Endodermal cell (in vitro differentiated cells): ENCODE data around the gene FUBP3. TPM values are rescaled to one million over a fixed set of nuclear protein-coding genes. Genes with fewer than 3 reads are reported as not detected.
A peak's percentile ranks its signal among the peaks of the same experiment; 100 is the strongest.

Source experiments
- DNase-seq: peaks from one replicate; pipeline ENCODE4 v3.0.0-alpha.2; 2017
- H3K27ac ChIP-seq: 2 replicates; pipeline ENCODE4 v1.5.1; 2013; ENCODE audit warnings: mild to moderate bottlenecking, low read depth, low read length, moderate library complexity
- H3K27me3 ChIP-seq: 2 replicates; pipeline ENCODE4 v1.6.1; 2013; ENCODE audit warnings: mild to moderate bottlenecking, low read length, moderate library complexity; ENCODE audit not compliant: insufficient read depth, control insufficient read depth, poor library complexity, severe bottlenecking
- H3K36me3 ChIP-seq: 2 replicates; pipeline ENCODE4 v1.7.0; 2013; ENCODE audit warnings: mild to moderate bottlenecking, low read length, moderate library complexity; ENCODE audit not compliant: control insufficient read depth, insufficient read depth
- H3K4me1 ChIP-seq: one replicate; pipeline ENCODE4 v1.7.0; 2013; ENCODE audit warnings: low read length; ENCODE audit not compliant: control insufficient read depth, insufficient read depth
- H3K4me3 ChIP-seq: 2 replicates; pipeline ENCODE4 v1.5.1; 2013; ENCODE audit warnings: mild to moderate bottlenecking, low read length, moderate library complexity
- H3K9ac ChIP-seq: 2 replicates; pipeline ENCODE4 v1.6.1; 2013; ENCODE audit warnings: mild to moderate bottlenecking, low read length, moderate library complexity; ENCODE audit not compliant: poor library complexity, severe bottlenecking; ENCODE audit errors: extremely low read depth
- H3K9me3 ChIP-seq: 2 replicates; pipeline ENCODE4 v1.6.1; 2013; ENCODE audit warnings: mild to moderate bottlenecking, low read length, moderate library complexity; ENCODE audit not compliant: control insufficient read depth
- H3K27ac Mint-ChIP-seq: 2 replicates; pipeline ENCODE4 v1.8.0; 2020; ENCODE audit warnings: mixed read lengths
- H3K27me3 Mint-ChIP-seq: 2 replicates; pipeline ENCODE4 v1.8.0; 2021; ENCODE audit warnings: mild to moderate bottlenecking, mixed read lengths; ENCODE audit not compliant: insufficient read depth
- H3K36me3 Mint-ChIP-seq: 2 replicates; pipeline ENCODE4 v1.8.0; 2020; ENCODE audit warnings: low read depth, mixed read lengths
- H3K4me1 Mint-ChIP-seq: 2 replicates; pipeline ENCODE4 v1.8.0; 2020; ENCODE audit warnings: mixed read lengths
- H3K4me3 Mint-ChIP-seq: 2 replicates; pipeline ENCODE4 v1.8.0; 2020; ENCODE audit warnings: mild to moderate bottlenecking, moderate library complexity, mixed read lengths
- H3K9me3 Mint-ChIP-seq: 2 replicates; pipeline ENCODE4 v1.8.0; 2020; ENCODE audit warnings: mild to moderate bottlenecking, mixed read lengths
- WGBS, 2 experiments: methylation state at CpG; one replicate each; pipeline versions ENCODE4 v1.1.5 to v1.1.7; 2013; ENCODE audit warnings: missing lambda C conversion rate in 2 of 2, mixed read lengths in 1 of 2; ENCODE audit not compliant: insufficient coverage in 1 of 2, insufficient read length in 1 of 2; 5-methylcytosine and 5-hydroxymethylcytosine counted together
- total RNA-seq, 2 donors: library from RNA; stranded (reverse); fragmentation: NEBNext Ultra II Directional in 1 of 2; extraction: Animal tissue kit (Norgen Biotek cat#: 25700) in 1 of 2; gene quantifications; 2 replicates in 1 of 2; 3 replicates in 1 of 2; pipeline ENCODE4 v1.2.1, GENCODE V29; 2021
- TF ChIP-seq, protein P1 (sequence below): fragments of 200-600 bp; sonication (generic); conservative IDR thresholded peaks from 2 replicates; pipeline ENCODE4 v1.5.0; 2021; ENCODE audit warnings: antibody characterized with exemption, mild to moderate bottlenecking

Gene FUBP3
- total RNA-seq, 2 donors from 2014 or later, result 74.3 to 76.3 TPM

DNA sequence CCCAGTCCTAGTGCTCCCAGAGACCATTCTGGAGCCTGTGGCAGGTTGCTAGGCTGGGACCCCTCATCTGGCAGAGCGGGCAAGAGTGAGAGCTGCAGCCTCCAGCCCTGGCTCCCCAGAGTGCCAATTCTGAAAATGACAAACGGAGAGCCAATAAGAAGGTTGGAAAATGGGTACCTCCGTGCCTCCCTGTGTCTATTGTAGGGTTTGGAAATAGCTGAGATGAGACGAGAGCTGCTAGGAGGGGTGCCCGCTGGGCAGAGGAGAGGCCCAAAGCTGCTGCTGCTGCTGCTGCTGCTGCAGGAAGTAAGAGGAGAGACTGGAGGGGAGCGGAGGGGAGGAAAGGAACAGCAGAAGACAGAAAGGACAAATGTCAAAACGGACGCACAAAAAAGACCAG, 36.0 kb upstream of the FUBP3 start:
- TF ChIP-seq, protein P1, sequence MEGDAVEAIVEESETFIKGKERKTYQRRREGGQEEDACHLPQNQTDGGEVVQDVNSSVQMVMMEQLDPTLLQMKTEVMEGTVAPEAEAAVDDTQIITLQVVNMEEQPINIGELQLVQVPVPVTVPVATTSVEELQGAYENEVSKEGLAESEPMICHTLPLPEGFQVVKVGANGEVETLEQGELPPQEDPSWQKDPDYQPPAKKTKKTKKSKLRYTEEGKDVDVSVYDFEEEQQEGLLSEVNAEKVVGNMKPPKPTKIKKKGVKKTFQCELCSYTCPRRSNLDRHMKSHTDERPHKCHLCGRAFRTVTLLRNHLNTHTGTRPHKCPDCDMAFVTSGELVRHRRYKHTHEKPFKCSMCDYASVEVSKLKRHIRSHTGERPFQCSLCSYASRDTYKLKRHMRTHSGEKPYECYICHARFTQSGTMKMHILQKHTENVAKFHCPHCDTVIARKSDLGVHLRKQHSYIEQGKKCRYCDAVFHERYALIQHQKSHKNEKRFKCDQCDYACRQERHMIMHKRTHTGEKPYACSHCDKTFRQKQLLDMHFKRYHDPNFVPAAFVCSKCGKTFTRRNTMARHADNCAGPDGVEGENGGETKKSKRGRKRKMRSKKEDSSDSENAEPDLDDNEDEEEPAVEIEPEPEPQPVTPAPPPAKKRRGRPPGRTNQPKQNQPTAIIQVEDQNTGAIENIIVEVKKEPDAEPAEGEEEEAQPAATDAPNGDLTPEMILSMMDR, result no peak
- H3K4me1 Mint-ChIP-seq, result no peaks in the 10 kb centered on the region
- H3K27me3 Mint-ChIP-seq, result peaks cover 20% of the 10 kb centered on the region
- no peak overlapping the region for H3K4me3 ChIP-seq
- 82 to 85% methylated on average over 3 to 8 of the region's 8 CpGs for WGBS, 2 experiments
- no peak overlapping the region for H3K27ac Mint-ChIP-seq
- no peak overlapping the region for H3K9ac ChIP-seq
- no peaks in the 10 kb centered on the region for H3K9me3 ChIP-seq
- peaks cover 8% of the 10 kb centered on the region for H3K27me3 ChIP-seq
- DNase-seq, result no peak
- H3K36me3 Mint-ChIP-seq, result no peaks in the 10 kb centered on the region
- no peak overlapping the region for H3K4me3 Mint-ChIP-seq
- no peaks in the 10 kb centered on the region for H3K36me3 ChIP-seq
- H3K4me1 ChIP-seq, result no peaks in the 10 kb centered on the region
- H3K27ac ChIP-seq, result no peak overlapping the region
- peaks cover 1% of the 10 kb centered on the region for H3K9me3 Mint-ChIP-seq

DNA sequence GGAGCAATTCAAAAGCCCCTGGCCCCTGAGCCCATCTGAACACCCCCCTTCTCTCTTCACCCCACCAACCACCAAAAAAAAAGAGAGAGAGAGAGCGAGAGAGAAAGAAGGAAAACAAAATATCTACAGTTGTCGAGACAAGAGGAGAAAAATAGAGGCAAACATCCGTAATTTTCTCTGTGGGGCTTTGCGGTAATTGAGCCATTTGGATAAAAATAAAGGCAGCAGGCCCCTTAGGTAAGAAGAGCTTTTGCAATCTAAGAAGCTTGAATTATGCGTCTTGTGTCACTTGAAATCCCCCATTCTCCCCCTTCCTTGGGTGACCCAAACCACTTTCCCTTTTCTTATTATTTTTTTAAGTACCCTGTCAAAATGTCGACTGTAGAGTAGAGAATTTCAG, 35.5 kb upstream of the FUBP3 start:
- Histone ChIP-seq H3K9me3 (peaks cover 3% of the 10 kb centered on the region), H3K27me3 (peaks cover 3% of the 10 kb centered on the region), H3K4me3 (no peak overlapping the region), H3K36me3 (no peaks in the 10 kb centered on the region), H3K9ac (no peak overlapping the region), H3K4me1 (no peaks in the 10 kb centered on the region), H3K27ac (no peak overlapping the region)
- WGBS, 2 experiments, result 67 to 85% methylated on average over 4 to 6 of the region's 6 CpGs
- Mint-ChIP-seq H3K27ac (no peak overlapping the region), H3K4me3 (no peak overlapping the region), H3K4me1 (no peaks in the 10 kb centered on the region), H3K36me3 (no peaks in the 10 kb centered on the region), H3K9me3 (peaks cover 6% of the 10 kb centered on the region), H3K27me3 (peaks cover 15% of the 10 kb centered on the region)
- no peak for DNase-seq
- TF ChIP-seq, protein P1, result no peak

DNA sequence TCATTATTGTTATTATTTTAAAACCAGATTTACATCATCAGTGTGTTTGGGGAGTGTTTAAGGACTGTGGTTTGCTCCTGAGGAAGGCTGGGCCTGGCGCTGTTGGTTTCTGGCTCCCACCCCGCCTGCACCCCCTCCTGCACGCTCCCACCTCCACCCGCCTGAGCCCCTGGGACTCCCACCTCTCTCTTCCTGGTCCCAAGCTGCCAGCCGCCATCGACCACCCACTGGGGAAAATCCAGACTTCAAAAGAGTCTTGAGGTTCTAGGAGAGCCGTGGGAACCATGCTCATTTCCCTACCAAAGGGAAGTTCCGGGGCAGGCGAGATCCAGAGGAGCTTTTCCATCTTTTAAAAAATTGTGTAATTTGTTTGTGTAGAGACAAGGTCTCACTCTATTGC, 35.0 kb upstream of the FUBP3 start:
- no peaks in the 10 kb centered on the region for H3K4me1 Mint-ChIP-seq
- H3K27me3 Mint-ChIP-seq, result peaks cover 16% of the 10 kb centered on the region
- H3K4me3 ChIP-seq, result no peak overlapping the region
- no peak overlapping the region for H3K9ac ChIP-seq
- peaks cover 8% of the 10 kb centered on the region for H3K9me3 ChIP-seq
- H3K27ac Mint-ChIP-seq, result no peak overlapping the region
- H3K4me3 Mint-ChIP-seq, result no peak overlapping the region
- 75 to 76% methylated on average over 2 to 9 of the region's 9 CpGs for WGBS, 2 experiments
- H3K9me3 Mint-ChIP-seq, result peaks cover 11% of the 10 kb centered on the region
- no peaks in the 10 kb centered on the region for H3K36me3 ChIP-seq
- no peaks in the 10 kb centered on the region for H3K36me3 Mint-ChIP-seq
- H3K27me3 ChIP-seq, result no peaks in the 10 kb centered on the region
- H3K4me1 ChIP-seq, result no peaks in the 10 kb centered on the region
- H3K27ac ChIP-seq, result no peak overlapping the region
- DNase-seq, result peak; percentile 52
- TF ChIP-seq, protein P1, result no peak
